ENCODE results near the gene WDR6. TPM values are rescaled to one million over a fixed set of nuclear protein-coding genes. Genes with fewer than 3 reads are reported as not detected.

Gene WDR6
- total and polyA plus RNA-seq, 4 donors = 80.3 to 138 (median 109) TPM

DNA sequence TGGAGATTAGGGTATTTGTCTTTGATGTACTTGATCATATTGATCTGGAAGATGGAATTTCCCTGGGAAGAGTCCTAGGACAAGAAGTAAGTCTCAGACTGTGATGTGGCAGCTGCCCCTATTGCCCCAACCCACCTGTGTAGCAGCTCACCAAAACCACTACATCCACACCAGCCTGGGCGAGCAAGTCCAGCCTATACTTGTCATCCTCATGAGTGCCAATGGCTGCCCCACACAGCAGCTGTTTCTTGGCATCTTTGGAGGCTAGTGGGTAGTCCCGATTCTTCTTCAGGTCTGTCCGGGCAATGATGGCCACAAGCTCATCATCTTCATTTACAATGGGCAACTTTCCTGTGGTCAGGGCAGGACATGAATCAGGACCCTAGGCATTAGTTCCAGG, 19.3 kb downstream of the WDR6 start:
- TF ChIP-seq CTCF (IDR thresholded peaks at IDR 0.05; ENCODE audit: control extremely low read depth, extremely low read depth) = no peak
- H3K36me3 ChIP-seq (ENCODE audit: control insufficient read depth in 4 of 4, insufficient read depth in 4 of 4, low read length in 4 of 4) = peaks cover 7 to 48% (median 37%) of the 10 kb centered on the region in 4 donors
- no peak overlapping the region for H3K27ac ChIP-seq (ENCODE audit: low read depth in 1 of 2, low read length in 1 of 2)
- WGBS, 2 donors = 96 to 100% methylated on average over 3 of the region's 3 CpGs
- no peaks in the 10 kb centered on the region for H3K9me3 ChIP-seq (ENCODE audit: control insufficient read depth in 4 of 4, insufficient read depth in 3 of 4, low read length in 3 of 4)
- peaks cover 5 to 28% (median 7%) of the 10 kb centered on the region in 5 donors for H3K4me1 ChIP-seq (ENCODE audit: control insufficient read depth in 5 of 5, insufficient read depth in 5 of 5, low read length in 5 of 5)
- no peaks in the 10 kb centered on the region for H3K27me3 ChIP-seq (ENCODE audit: control insufficient read depth in 3 of 3, insufficient read depth in 3 of 3, low read length in 2 of 3)
- H3K4me3 ChIP-seq = no peak overlapping the region
- no peak for ATAC-seq (ENCODE audit: insufficient read depth, low FRiP score)
- DNase-seq = no peak
- no peak overlapping the region for H3K9ac ChIP-seq (ENCODE audit: insufficient read depth in 1 of 2, low read length in 2 of 2)

- no peak for TF ChIP-seq CTCF (IDR thresholded peaks at IDR 0.05; ENCODE audit: control extremely low read depth, extremely low read depth)
- H3K4me1 ChIP-seq (ENCODE audit: control insufficient read depth in 5 of 5, insufficient read depth in 5 of 5, low read length in 5 of 5) = peaks cover 5 to 25% (median 7%) of the 10 kb centered on the region in 5 donors
- H3K27ac ChIP-seq (ENCODE audit: low read depth in 1 of 2, low read length in 1 of 2) = no peak overlapping the region
- 96 to 97% methylated on average over 9 of the region's 9 CpGs for WGBS, 2 donors
- H3K9ac ChIP-seq (ENCODE audit: insufficient read depth in 1 of 2, low read length in 2 of 2) = no peak overlapping the region
- H3K36me3 ChIP-seq (ENCODE audit: control insufficient read depth in 4 of 4, insufficient read depth in 4 of 4, low read length in 4 of 4) = peaks cover 12 to 59% (median 47%) of the 10 kb centered on the region in 4 donors
- no peak for ATAC-seq (ENCODE audit: insufficient read depth, low FRiP score)
- no peak for DNase-seq
- no peaks in the 10 kb centered on the region for H3K27me3 ChIP-seq (ENCODE audit: control insufficient read depth in 3 of 3, insufficient read depth in 3 of 3, low read length in 2 of 3)
- no peak overlapping the region for H3K4me3 ChIP-seq
- H3K9me3 ChIP-seq (ENCODE audit: control insufficient read depth in 4 of 4, insufficient read depth in 3 of 4, low read length in 3 of 4) = no peaks in the 10 kb centered on the region
Measured at GRCh38 chr3:49027634-49028033, 20.4 kb downstream of the WDR6 start.

- H3K9ac ChIP-seq (ENCODE audit: insufficient read depth in 1 of 2, low read length in 2 of 2) = peak overlapping the region; percentile 86 to 95
- TF ChIP-seq CTCF (IDR thresholded peaks at IDR 0.05; ENCODE audit: control extremely low read depth, extremely low read depth) = no peak
- H3K27ac ChIP-seq (ENCODE audit: low read depth in 1 of 2, low read length in 1 of 2) = peak overlapping the region; percentile 4 to 93
- no peaks in the 10 kb centered on the region for H3K9me3 ChIP-seq (ENCODE audit: control insufficient read depth in 4 of 4, insufficient read depth in 3 of 4, low read length in 3 of 4)
- 86 to 96% methylated on average over 4 of the region's 4 CpGs for WGBS, 2 donors
- no peak for DNase-seq
- peaks cover 12 to 62% (median 50%) of the 10 kb centered on the region in 4 donors for H3K36me3 ChIP-seq (ENCODE audit: control insufficient read depth in 4 of 4, insufficient read depth in 4 of 4, low read length in 4 of 4)
- peaks cover 5 to 23% (median 11%) of the 10 kb centered on the region in 5 donors for H3K4me1 ChIP-seq (ENCODE audit: control insufficient read depth in 5 of 5, insufficient read depth in 5 of 5, low read length in 5 of 5)
- no peaks in the 10 kb centered on the region for H3K27me3 ChIP-seq (ENCODE audit: control insufficient read depth in 3 of 3, insufficient read depth in 3 of 3, low read length in 2 of 3)
- H3K4me3 ChIP-seq = no peak overlapping the region
- no peak for ATAC-seq (ENCODE audit: insufficient read depth, low FRiP score)
Measured at GRCh38 chr3:49028298-49028672, 21.1 kb downstream of the WDR6 start.

Data from lung (tissue), 12 donors.